Activated CD4-positive, alpha-beta T cell treated with anti-CD3 and anti-CD28 coated beads, Interleukin-2, amount 10 ng/mL, durations not matched to agents 24 days and 14 days (primary cell): ENCODE measurements around the gene NOL3. TPM values are rescaled to one million over a fixed set of nuclear protein-coding genes. Genes with fewer than 3 reads are reported as not detected.

Experiments used
- DNase-seq: peaks from one replicate; pipeline ENCODE4 v3.0.0; 2022
- H3K27ac Mint-ChIP-seq: one replicate; pipeline ENCODE4 v1.8.0; 2022; ENCODE audit warnings: mild to moderate bottlenecking, mixed read lengths
- H3K27me3 Mint-ChIP-seq: one replicate; pipeline ENCODE4 v1.8.0; 2022; ENCODE audit warnings: mixed read lengths
- H3K36me3 Mint-ChIP-seq: one replicate; pipeline ENCODE4 v1.8.0; 2022; ENCODE audit warnings: low read depth, mild to moderate bottlenecking, mixed read lengths
- H3K4me1 Mint-ChIP-seq: one replicate; pipeline ENCODE4 v1.8.0; 2021; ENCODE audit warnings: mixed read lengths
- H3K4me3 Mint-ChIP-seq: one replicate; pipeline ENCODE4 v1.8.0; 2022; ENCODE audit warnings: mild to moderate bottlenecking, moderate library complexity, mixed read lengths
- H3K9me3 Mint-ChIP-seq: one replicate; pipeline ENCODE4 v1.8.0; 2021; ENCODE audit warnings: mixed read lengths
- intact Hi-C: fragments of 100-400 bp; cut with micrococcal nuclease; formaldehyde crosslinking; loops from one replicate; pipeline ENCODE4 v1.15.1; 2023
- total RNA-seq: library from RNA; stranded (reverse); gene quantifications from 2 replicates; pipeline ENCODE4 v1.2.3, GENCODE V29; 2022

NOL3 gene
- total RNA-seq, 1 donor from 2014 or later, result 36.7 TPM

GRCh38 chr16:67148656-67149275, 21.6 kb upstream of the NOL3 start:
- H3K4me3 Mint-ChIP-seq, result peak overlapping the region; percentile 57

GRCh38 chr16:67149276-67150046, 20.9 kb upstream of the NOL3 start:
- Mint-ChIP-seq H3K4me3 (peak overlapping the region; percentile 57), H3K36me3 (peaks cover 44% of the 10 kb centered on the region)
- intact Hi-C loops, result no loop called here

More at GRCh38 chr16:67148656-67149275, 21.6 kb upstream of the NOL3 start:
- peaks cover 25% of the 10 kb centered on the region for H3K4me1 Mint-ChIP-seq
- intact Hi-C loops, result no loop called here
- DNase-seq, result no peak
- no peaks in the 10 kb centered on the region for H3K9me3 Mint-ChIP-seq
- no peak overlapping the region for H3K27ac Mint-ChIP-seq
- no peaks in the 10 kb centered on the region for H3K27me3 Mint-ChIP-seq
- H3K36me3 Mint-ChIP-seq, result peaks cover 42% of the 10 kb centered on the region

GRCh38 chr16:67150047-67150832, 20.1 kb upstream of the NOL3 start:
- Mint-ChIP-seq H3K4me3 (peak overlapping the region; percentile 70), H3K27ac (no peak overlapping the region), H3K9me3 (no peaks in the 10 kb centered on the region), H3K27me3 (no peaks in the 10 kb centered on the region), H3K4me1 (peaks cover 30% of the 10 kb centered on the region), H3K36me3 (peaks cover 42% of the 10 kb centered on the region)
- peak; percentile 85 for DNase-seq
- intact Hi-C loops, result no loop called here

More at GRCh38 chr16:67149276-67150046, 20.9 kb upstream of the NOL3 start:
- H3K27me3 Mint-ChIP-seq, result no peaks in the 10 kb centered on the region
- peaks cover 29% of the 10 kb centered on the region for H3K4me1 Mint-ChIP-seq
- DNase-seq, result no peak
- no peaks in the 10 kb centered on the region for H3K9me3 Mint-ChIP-seq
- no peak overlapping the region for H3K27ac Mint-ChIP-seq

- Mint-ChIP-seq H3K27me3 (no peaks in the 10 kb centered on the region), H3K4me3 (peak within 1 kb of the TSS; percentile 70), H3K36me3 (peaks cover 42% of the 10 kb centered on the region), H3K9me3 (no peaks in the 10 kb centered on the region), H3K27ac (peak within 1 kb of the TSS; percentile 62), H3K4me1 (peaks cover 34% of the 10 kb centered on the region)
- intact Hi-C loops, result no loop called here
- DNase-seq, result peak; percentile 85
These were observed 19.4 kb upstream of the NOL3 start, which contains the start of gene B3GNT9 for GRCh38 chr16:67150833-67151396. TSS of gene B3GNT9 (minus strand) at chr16:67150998. CDS start at chr16:67150485, 513 bp downstream.

- Mint-ChIP-seq H3K27ac (peak overlapping the region; percentile 62), H3K4me3 (peak overlapping the region; percentile 70), H3K27me3 (no peaks in the 10 kb centered on the region), H3K9me3 (no peaks in the 10 kb centered on the region), H3K4me1 (peaks cover 40% of the 10 kb centered on the region), H3K36me3 (peaks cover 40% of the 10 kb centered on the region)
- peak; percentile 61 for DNase-seq
- intact Hi-C loops, result no loop called here
These were observed 18.8 kb upstream of the NOL3 start for GRCh38 chr16:67151431-67152097.

GRCh38 chr16:67154578-67155294, 15.6 kb upstream of the NOL3 start:
- intact Hi-C loops, result loop anchor here (1.0 to 5.0 kb wide), 4 partner anchors 47 to 207 kb away; partner anchors contain the start of gene PHAF1
- H3K4me1 Mint-ChIP-seq, result peaks cover 60% of the 10 kb centered on the region
- peaks cover 33% of the 10 kb centered on the region for H3K36me3 Mint-ChIP-seq

GRCh38 chr16:67155295-67156142, 14.8 kb upstream of the NOL3 start:
- intact Hi-C loops, result loop anchor here (1.0 to 5.0 kb wide), 4 partner anchors 48 to 208 kb away; partner anchors contain the start of gene PHAF1
- H3K4me3 Mint-ChIP-seq, result peak overlapping the region; percentile 84
- H3K27me3 Mint-ChIP-seq, result no peaks in the 10 kb centered on the region
- H3K27ac Mint-ChIP-seq, result peak overlapping the region; percentile 51
- H3K36me3 Mint-ChIP-seq, result peaks cover 33% of the 10 kb centered on the region
- no peaks in the 10 kb centered on the region for H3K9me3 Mint-ChIP-seq
- peaks cover 60% of the 10 kb centered on the region for H3K4me1 Mint-ChIP-seq
- DNase-seq, result peak; percentile 96

More at GRCh38 chr16:67154578-67155294, 15.6 kb upstream of the NOL3 start:
- Mint-ChIP-seq H3K4me3 (peak overlapping the region; percentile 84), H3K9me3 (no peaks in the 10 kb centered on the region), H3K27ac (peak overlapping the region; percentile 51), H3K27me3 (no peaks in the 10 kb centered on the region)
- no peak for DNase-seq

- H3K36me3 Mint-ChIP-seq, result peaks cover 37% of the 10 kb centered on the region
- no peak for DNase-seq
- peak overlapping the region; percentile 84 for H3K4me3 Mint-ChIP-seq
- no peaks in the 10 kb centered on the region for H3K27me3 Mint-ChIP-seq
- intact Hi-C loops, result loop anchor here (5.0 kb wide), 2 partner anchors 49 to 209 kb away; partner anchors contain the start of gene PHAF1
- H3K27ac Mint-ChIP-seq, result peak overlapping the region; percentile 41
- peaks cover 58% of the 10 kb centered on the region for H3K4me1 Mint-ChIP-seq
- no peaks in the 10 kb centered on the region for H3K9me3 Mint-ChIP-seq
These were observed 14.0 kb upstream of the NOL3 start for GRCh38 chr16:67156143-67156844.

- peaks cover 42% of the 10 kb centered on the region for H3K36me3 Mint-ChIP-seq
- H3K4me1 Mint-ChIP-seq, result peaks cover 59% of the 10 kb centered on the region
- intact Hi-C loops, result loop anchor here (5.0 kb wide), 2 partner anchors 50 to 210 kb away; partner anchors contain the start of gene PHAF1
- DNase-seq, result peak; percentile 64
- peak overlapping the region; percentile 92 for H3K4me3 Mint-ChIP-seq
- no peaks in the 10 kb centered on the region for H3K9me3 Mint-ChIP-seq
- no peaks in the 10 kb centered on the region for H3K27me3 Mint-ChIP-seq
- H3K27ac Mint-ChIP-seq, result peak overlapping the region; percentile 97
These were observed 13.1 kb upstream of the NOL3 start for GRCh38 chr16:67157106-67157748.

- peak; percentile 79 for DNase-seq
- Mint-ChIP-seq H3K9me3 (no peaks in the 10 kb centered on the region), H3K36me3 (peaks cover 40% of the 10 kb centered on the region), H3K27me3 (no peaks in the 10 kb centered on the region), H3K4me3 (peak overlapping the region; percentile 92), H3K4me1 (peaks cover 57% of the 10 kb centered on the region), H3K27ac (peak overlapping the region; percentile 97)
- intact Hi-C loops, result loop anchor here (5.0 kb wide), 2 partner anchors 51 to 211 kb away; partner anchors contain the start of gene PHAF1
These were observed 12.3 kb upstream of the NOL3 start for GRCh38 chr16:67157892-67158635.
